GM23248 (cell line): ENCODE measurements around the gene NFILZ. TPM values are rescaled to one million over a fixed set of nuclear protein-coding genes. Genes with fewer than 3 reads are reported as not detected.

Experiments used
- DNase-seq: peaks from one replicate; pipeline ENCODE4 v3.0.0-alpha.2; 2015
- H2AFZ ChIP-seq: fragments of 200-600 bp; sonication (generic); 2 replicates; pipeline ENCODE4 v1.6.1; 2016; ENCODE audit warnings: antibody characterized with exemption
- H3F3A ChIP-seq: fragments of 200-600 bp; sonication (generic); 2 replicates; pipeline ENCODE4 v1.6.1; 2016; ENCODE audit warnings: mild to moderate bottlenecking, antibody characterized with exemption, mixed run types; ENCODE audit not compliant: insufficient read depth
- H3K27ac ChIP-seq: fragments of 200-600 bp; sonication (generic); 2 replicates; pipeline ENCODE4 v1.5.1; 2016; ENCODE audit warnings: mild to moderate bottlenecking
- H3K27me3 ChIP-seq: fragments of 200-600 bp; sonication (generic); replicated peaks from 2 replicates; pipeline ENCODE4 v1.6.1; 2016; ENCODE audit warnings: mild to moderate bottlenecking; ENCODE audit not compliant: insufficient read depth
- H3K36me3 ChIP-seq: fragments of 200-600 bp; sonication (generic); 2 replicates; pipeline ENCODE4 v1.6.1; 2016; ENCODE audit warnings: low read depth, mild to moderate bottlenecking
- H3K4me1 ChIP-seq: fragments of 200-600 bp; sonication (generic); 2 replicates; pipeline ENCODE4 v1.6.1; 2016; ENCODE audit warnings: mild to moderate bottlenecking; ENCODE audit not compliant: insufficient read depth
- H3K4me2 ChIP-seq: fragments of 200-600 bp; sonication (generic); one replicate; pipeline ENCODE4 v1.6.1; 2016; ENCODE audit warnings: mild to moderate bottlenecking; ENCODE audit not compliant: unreplicated experiment
- H3K4me3 ChIP-seq: fragments of 200-600 bp; sonication (generic); 2 replicates; pipeline ENCODE4 v1.5.1; 2016; ENCODE audit warnings: mild to moderate bottlenecking
- H3K79me2 ChIP-seq: fragments of 200-600 bp; sonication (generic); 2 replicates; pipeline ENCODE4 v1.6.1; 2016; ENCODE audit warnings: mild to moderate bottlenecking; ENCODE audit not compliant: insufficient read depth
- H3K9ac ChIP-seq: fragments of 200-600 bp; sonication (generic); 2 replicates; pipeline ENCODE4 v1.6.1; 2016; ENCODE audit warnings: mild to moderate bottlenecking
- H3K9me2 ChIP-seq: fragments of 200-600 bp; sonication (generic); 2 replicates; pipeline ENCODE4 v1.6.1; 2016; ENCODE audit warnings: mixed run types, mild to moderate bottlenecking, moderate library complexity; ENCODE audit not compliant: insufficient read depth
- H3K9me3 ChIP-seq: fragments of 200-600 bp; sonication (generic); one replicate; pipeline ENCODE4 v1.6.1; 2017; ENCODE audit warnings: low read depth
- H4K20me1 ChIP-seq: fragments of 200-600 bp; sonication (generic); 2 replicates; pipeline ENCODE4 v1.6.0; 2016; ENCODE audit not compliant: insufficient read depth
- EZH2 ChIP-seq: fragments of 200-600 bp; sonication (generic); IDR thresholded peaks from 2 replicates; pipeline ENCODE4 v1.6.1; 2018; ENCODE audit warnings: antibody characterized with exemption, mild to moderate bottlenecking; ENCODE audit not compliant: insufficient read depth, poor library complexity, severe bottlenecking
- EZH2phosphoT487 ChIP-seq: fragments of 200-600 bp; sonication (generic); IDR thresholded peaks from 2 replicates; pipeline ENCODE4 v1.6.1; 2018; ENCODE audit warnings: antibody characterized with exemption, moderate library complexity, mild to moderate bottlenecking, low read depth; ENCODE audit not compliant: insufficient read depth
- WGBS, 2 experiments: methylation state at CpG; one replicate each; pipeline ENCODE4 v1.1.6; 2015 to 2017; ENCODE audit warnings: low lambda C conversion rate in 2 of 2, low coverage in 1 of 2; ENCODE audit errors: missing lambda C conversion rate in 2 of 2; 5-methylcytosine and 5-hydroxymethylcytosine counted together
- in situ Hi-C: fragments of 300-500 bp; cut with MboI; formaldehyde crosslinking; loops from 2 replicates; pipeline ENCODE4 v1.15.0; 2020
- polyA plus RNA-seq: library from polyadenylated mRNA; unstranded; fragments of >200 nt; fragmentation: Nextera tagmentation; extraction: Ambion mirVana; gene quantifications from 2 replicates; pipeline ENCODE4 v1.2.1, GENCODE V29; 2016
- total RNA-seq: library from RNA; depleted of rRNA; stranded (reverse); fragments of >200 nt; shearing (Covaris generic); gene quantifications from 2 replicates; pipeline ENCODE4 v1.2.3, GENCODE V29; 2014; rRNA removed

NFILZ gene
- total RNA-seq (not detected in 2 replicates), polyA plus RNA-seq (not detected in 2 replicates)

- Histone ChIP-seq H3K4me3 (no peak within 1 kb of the TSS), H3K4me2 (no peak within 1 kb of the TSS), H3F3A (no peaks in the 10 kb centered on the region), H4K20me1 (no peaks in the 10 kb centered on the region), H3K36me3 (no peaks in the 10 kb centered on the region), H3K4me1 (no peaks in the 10 kb centered on the region), H3K27me3 (no peaks in the 10 kb centered on the region), H3K9me2 (no peaks in the 10 kb centered on the region), H3K79me2 (no peaks in the 10 kb centered on the region), H2AFZ (no peak within 1 kb of the TSS), H3K9me3 (no peaks in the 10 kb centered on the region), H3K9ac (no peak within 1 kb of the TSS), H3K27ac (no peak within 1 kb of the TSS)
- WGBS, 2 experiments, result 79 to 86% methylated on average over 10 to 11 of the region's 11 CpGs
- in situ Hi-C loops, result no loop called here
- no peak for DNase-seq
- TF ChIP-seq EZH2phosphoT487 (no peak), EZH2 (no peak)
Observed at GRCh38 chr19:8629996-8630683, at the start of gene NFILZ. Gene NFILZ (plus strand): TSS chr19:8630633. CDS start chr19:8676766, 46,133 bp downstream.

- Histone ChIP-seq H3F3A (no peaks in the 10 kb centered on the region; the same call in 1 of the 2 replicates), H3K9me2 (no peaks in the 10 kb centered on the region), H3K79me2 (no peaks in the 10 kb centered on the region), H3K4me1 (peaks cover 5% of the 10 kb centered on the region; the same call in 1 of the 2 replicates), H3K36me3 (no peaks in the 10 kb centered on the region), H3K9me3 (no peaks in the 10 kb centered on the region), H3K4me2 (peak overlapping the region; percentile 52), H2AFZ (no peak overlapping the region), H3K27me3 (no peaks in the 10 kb centered on the region), H3K27ac (no peak overlapping the region), H3K9ac (no peak overlapping the region), H3K4me3 (no peak overlapping the region), H4K20me1 (no peaks in the 10 kb centered on the region)
- peak; percentile 81 for DNase-seq
- in situ Hi-C loops, result no loop called here
- TF ChIP-seq EZH2, result no peak
- no peak for TF ChIP-seq EZH2phosphoT487
- WGBS, 2 experiments, result 2 to 4% methylated on average over 17 to 21 of the region's 21 CpGs
Observed at GRCh38 chr19:8580710-8581281, 49.6 kb upstream of the NFILZ start.

- TF ChIP-seq EZH2phosphoT487 (no peak), EZH2 (no peak)
Observed at GRCh38 chr19:8584965-8585893, 45.2 kb upstream of the NFILZ start.

More at GRCh38 chr19:8584965-8585893, 45.2 kb upstream of the NFILZ start:
- no peaks in the 10 kb centered on the region for H3K27me3 ChIP-seq
- no peak overlapping the region for H3K9ac ChIP-seq
- WGBS, 2 experiments, result 91 to 92% methylated on average over 35 to 71 of the region's 71 CpGs
- H3K9me3 ChIP-seq, result no peaks in the 10 kb centered on the region
- no peaks in the 10 kb centered on the region for H4K20me1 ChIP-seq
- H2AFZ ChIP-seq, result no peak overlapping the region
- no peaks in the 10 kb centered on the region for H3K79me2 ChIP-seq
- no peak for DNase-seq
- no peak overlapping the region for H3K4me3 ChIP-seq
- no peaks in the 10 kb centered on the region for H3F3A ChIP-seq
- in situ Hi-C loops, result no loop called here
- H3K4me1 ChIP-seq, result no peaks in the 10 kb centered on the region
- no peaks in the 10 kb centered on the region for H3K9me2 ChIP-seq
- no peak overlapping the region for H3K27ac ChIP-seq
- no peaks in the 10 kb centered on the region for H3K36me3 ChIP-seq
- no peak overlapping the region for H3K4me2 ChIP-seq
